WTC11 (cell line): ENCODE measurements around the gene RCAN2. TPM values are rescaled to one million over a fixed set of nuclear protein-coding genes. Genes with fewer than 3 reads are reported as not detected.

Source experiments
- ATAC-seq: fragments of 200-7000 bp; cut with Tn5 transposase; 2 replicates; pipeline ENCODE4 v1.10.0; 2021; ENCODE audit warnings: mild to moderate bottlenecking, moderate library complexity
- CTCF ChIA-PET: fragments of 300-600 bp; sonication (Branson Sonifier 250); formaldehyde crosslinking; loops from one replicate; lab custom pipeline; 2021; ENCODE audit warnings: antibody characterized with exemption; lab: Charles Lee
- POLR2A ChIA-PET: fragments of 350-600 bp; sonication (Branson Sonifier 250); formaldehyde crosslinking; loops from one replicate; lab custom pipeline; 2021; ENCODE audit warnings: antibody characterized with exemption; lab: Charles Lee
- DNase-seq: peaks from one replicate; pipeline ENCODE4 v3.0.0; 2021; ENCODE audit warnings: low spot score
- H3K27ac Mint-ChIP-seq: 2 replicates; pipeline ENCODE4 v1.8.0; 2021; ENCODE audit warnings: mixed read lengths
- H3K27me3 Mint-ChIP-seq: 2 replicates; pipeline ENCODE4 v1.8.0; 2021; ENCODE audit warnings: low read depth, mild to moderate bottlenecking, moderate library complexity, mixed read lengths
- H3K36me3 Mint-ChIP-seq: 2 replicates; pipeline ENCODE4 v1.8.0; 2021; ENCODE audit warnings: mixed read lengths
- H3K4me1 Mint-ChIP-seq: 2 replicates; pipeline ENCODE4 v1.8.0; 2022; ENCODE audit warnings: mixed read lengths
- H3K4me3 Mint-ChIP-seq: 2 replicates; pipeline ENCODE4 v1.8.0; 2021; ENCODE audit warnings: mild to moderate bottlenecking, moderate library complexity, mixed read lengths
- H3K9me3 Mint-ChIP-seq: 2 replicates; pipeline ENCODE4 v1.8.0; 2021; ENCODE audit warnings: mixed read lengths
- AR ChIP-seq: fragments of 250-450 bp; sonication (Bioruptor Pico); IDR thresholded peaks from 2 replicates; pipeline ENCODE4 v1.9.0; 2021; ENCODE audit warnings: mild to moderate bottlenecking
- ATF6 ChIP-seq: sonication (generic); formaldehyde crosslinking; IDR thresholded peaks from 2 replicates; pipeline ENCODE4 v1.8.1; 2023; ENCODE audit warnings: mild to moderate bottlenecking, missing genetic modification reagents
- CBFB ChIP-seq: sonication (generic); formaldehyde crosslinking; IDR thresholded peaks from 2 replicates; pipeline ENCODE4 v1.8.1; 2022; ENCODE audit warnings: mild to moderate bottlenecking, low read depth, missing genetic modification reagents
- CREB1 ChIP-seq: sonication (generic); formaldehyde crosslinking; IDR thresholded peaks from 2 replicates; pipeline ENCODE4 v1.8.0; 2023; ENCODE audit warnings: mild to moderate bottlenecking, missing genetic modification reagents
- E2F1 ChIP-seq: sonication (generic); formaldehyde crosslinking; IDR thresholded peaks from 2 replicates; pipeline ENCODE4 v1.8.0; 2022; ENCODE audit warnings: mild to moderate bottlenecking, missing genetic modification reagents
- E2F4 ChIP-seq: sonication (generic); formaldehyde crosslinking; IDR thresholded peaks from 2 replicates; pipeline ENCODE4 v1.8.1; 2022; ENCODE audit warnings: low read depth, mild to moderate bottlenecking, moderate library complexity, missing genetic modification reagents, borderline replicate concordance
- FOXJ3 ChIP-seq: sonication (generic); formaldehyde crosslinking; IDR thresholded peaks from 2 replicates; pipeline ENCODE4 v1.9.0; 2021; ENCODE audit warnings: missing genetic modification reagents, mild to moderate bottlenecking, borderline replicate concordance
- FOXK1 ChIP-seq: sonication (generic); formaldehyde crosslinking; IDR thresholded peaks from 2 replicates; pipeline ENCODE4 v1.8.0; 2022; ENCODE audit warnings: mild to moderate bottlenecking, moderate library complexity, missing genetic modification reagents
- IRF2 ChIP-seq: sonication (generic); formaldehyde crosslinking; IDR thresholded peaks from 2 replicates; pipeline ENCODE4 v1.8.0; 2022; ENCODE audit warnings: low read depth, missing genetic modification reagents, borderline replicate concordance
- JAZF1 ChIP-seq: fragments of 250-450 bp; sonication (Bioruptor Pico); IDR thresholded peaks from 2 replicates; pipeline ENCODE4 v1.9.0; 2021; ENCODE audit warnings: moderate library complexity, mild to moderate bottlenecking, inconsistent platforms
- KAT7 ChIP-seq: sonication (generic); formaldehyde crosslinking; IDR thresholded peaks from 2 replicates; pipeline ENCODE4 v1.8.1; 2023; ENCODE audit warnings: missing genetic modification reagents, mild to moderate bottlenecking, borderline replicate concordance
- MXD4 ChIP-seq: fragments of 250-450 bp; sonication (Bioruptor Pico); IDR thresholded peaks from 2 replicates; pipeline ENCODE4 v1.8.0; 2021; ENCODE audit warnings: mild to moderate bottlenecking, moderate library complexity, borderline replicate concordance
- RORB ChIP-seq: fragments of 250-450 bp; sonication (Bioruptor Pico); IDR thresholded peaks from 2 replicates; pipeline ENCODE4 v1.9.0; 2021; ENCODE audit warnings: mild to moderate bottlenecking
- SMAD3 ChIP-seq: sonication (generic); formaldehyde crosslinking; IDR thresholded peaks from 2 replicates; pipeline ENCODE4 v1.8.0; 2022; ENCODE audit warnings: missing genetic modification reagents, mild to moderate bottlenecking, borderline replicate concordance
- SP1 ChIP-seq: sonication (generic); formaldehyde crosslinking; conservative IDR thresholded peaks from 2 replicates; pipeline ENCODE4 v1.8.1; 2022; ENCODE audit warnings: missing genetic modification reagents
- TCF7 ChIP-seq: sonication (generic); formaldehyde crosslinking; IDR thresholded peaks from 2 replicates; pipeline ENCODE4 v1.8.0; 2022; ENCODE audit warnings: mild to moderate bottlenecking, low read depth, missing genetic modification reagents, moderate library complexity
- TEAD4 ChIP-seq: sonication (generic); formaldehyde crosslinking; IDR thresholded peaks from 2 replicates; pipeline ENCODE4 v1.8.0; 2022; ENCODE audit warnings: mild to moderate bottlenecking, missing genetic modification reagents
- ZBTB21 ChIP-seq: sonication (generic); formaldehyde crosslinking; IDR thresholded peaks from 2 replicates; pipeline ENCODE4 v1.8.1; 2023; ENCODE audit warnings: mild to moderate bottlenecking, missing genetic modification reagents, borderline replicate concordance
- ZNF219 ChIP-seq: sonication (generic); formaldehyde crosslinking; IDR thresholded peaks from 2 replicates; pipeline ENCODE4 v1.8.0; 2023; ENCODE audit warnings: missing genetic modification reagents, mild to moderate bottlenecking, borderline replicate concordance
- ZNF416 ChIP-seq: fragments of 250-450 bp; sonication (Bioruptor Pico); IDR thresholded peaks from 2 replicates; pipeline ENCODE4 v1.9.0; 2021; ENCODE audit warnings: mild to moderate bottlenecking, inconsistent platforms
- total RNA-seq: library from RNA; stranded (reverse); gene quantifications from 3 replicates; pipeline ENCODE4 v1.2.3, GENCODE V29; 2021
- TF ChIP-seq, protein P1 (sequence below): sonication (generic); formaldehyde crosslinking; IDR thresholded peaks from 2 replicates; pipeline ENCODE4 v1.8.1; 2022; ENCODE audit warnings: missing genetic modification reagents, borderline replicate concordance
- TF ChIP-seq, protein P2 (sequence below): sonication (generic); formaldehyde crosslinking; IDR thresholded peaks from 2 replicates; pipeline ENCODE4 v1.8.1; 2022; ENCODE audit warnings: mild to moderate bottlenecking, missing genetic modification reagents, moderate library complexity, borderline replicate concordance

The RCAN2 gene
- total RNA-seq, 1 experiment from 2014 or later, result 3.9 TPM

- no peaks in the 10 kb centered on the region for H3K36me3 Mint-ChIP-seq
- DNase-seq, result no peak
- ChIA-PET POLR2A (interaction anchor here (1.4 kb wide), 1 partner anchor 192 kb away, joined by 4 read pairs; no protein-coding TSS in a partner anchor), CTCF (interaction anchor here (0.6 to 4.2 kb wide), 6 partner anchors 79 to 482 kb away, joined by 3 to 37 read pairs (median 4); partner anchors contain the start of gene RCAN2)
- peak; percentile 63 for ATAC-seq
- no peaks in the 10 kb centered on the region for H3K9me3 Mint-ChIP-seq
- H3K27ac Mint-ChIP-seq, result no peak overlapping the region
- TF ChIP-seq KAT7, result no peak
- no peak for TF ChIP-seq SMAD3 (CRISPR knock-in tag)
- TF ChIP-seq SP1, result no peak
- no peak for TF ChIP-seq ATF6
- no peak for TF ChIP-seq TEAD4
- no peak for TF ChIP-seq CBFB (CRISPR knock-in tag)
- no peak for TF ChIP-seq MXD4 (CRISPR knock-in tag)
- no peak for TF ChIP-seq RORB (CRISPR knock-in tag)
- TF ChIP-seq ZBTB21 (CRISPR knock-in tag), result no peak
- TF ChIP-seq JAZF1 (CRISPR knock-in tag), result no peak
- no peak for TF ChIP-seq ZNF219
- TF ChIP-seq FOXJ3 (CRISPR knock-in tag), result no peak
- no peak for TF ChIP-seq IRF2 (CRISPR knock-in tag)
- no peak for TF ChIP-seq AR (CRISPR knock-in tag)
- TF ChIP-seq, protein P1, sequence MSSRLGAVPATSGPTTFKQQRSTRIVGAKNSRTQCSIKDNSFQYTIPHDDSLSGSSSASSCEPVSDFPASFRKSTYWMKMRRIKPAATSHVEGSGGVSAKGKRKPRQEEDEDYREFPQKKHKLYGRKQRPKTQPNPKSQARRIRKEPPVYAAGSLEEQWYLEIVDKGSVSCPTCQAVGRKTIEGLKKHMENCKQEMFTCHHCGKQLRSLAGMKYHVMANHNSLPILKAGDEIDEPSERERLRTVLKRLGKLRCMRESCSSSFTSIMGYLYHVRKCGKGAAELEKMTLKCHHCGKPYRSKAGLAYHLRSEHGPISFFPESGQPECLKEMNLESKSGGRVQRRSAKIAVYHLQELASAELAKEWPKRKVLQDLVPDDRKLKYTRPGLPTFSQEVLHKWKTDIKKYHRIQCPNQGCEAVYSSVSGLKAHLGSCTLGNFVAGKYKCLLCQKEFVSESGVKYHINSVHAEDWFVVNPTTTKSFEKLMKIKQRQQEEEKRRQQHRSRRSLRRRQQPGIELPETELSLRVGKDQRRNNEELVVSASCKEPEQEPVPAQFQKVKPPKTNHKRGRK (CRISPR knock-in tag), result no peak
- no peak for TF ChIP-seq CREB1 (CRISPR knock-in tag)
- no peak overlapping the region for H3K4me3 Mint-ChIP-seq
- no peaks in the 10 kb centered on the region for H3K27me3 Mint-ChIP-seq
- H3K4me1 Mint-ChIP-seq, result peaks cover 5% of the 10 kb centered on the region
These were observed 78.6 kb downstream of the RCAN2 start for GRCh38 chr6:46412662-46413061.

- ATAC-seq (no peak), DNase-seq (no peak)
- peaks cover 5% of the 10 kb centered on the region for H3K4me1 Mint-ChIP-seq
- H3K4me3 Mint-ChIP-seq, result no peak overlapping the region
- ChIA-PET POLR2A (interaction anchor here (1.4 kb wide), 1 partner anchor 191 kb away, joined by 4 read pairs; no protein-coding TSS in a partner anchor), CTCF (interaction anchor here (1.0 to 4.2 kb wide), 3 partner anchors 177 to 244 kb away, joined by 3 to 37 read pairs (median 8); no protein-coding TSS in a partner anchor)
- no peaks in the 10 kb centered on the region for H3K27me3 Mint-ChIP-seq
- H3K27ac Mint-ChIP-seq, result no peak overlapping the region
- no peaks in the 10 kb centered on the region for H3K9me3 Mint-ChIP-seq
- H3K36me3 Mint-ChIP-seq, result no peaks in the 10 kb centered on the region
- TF ChIP-seq FOXK1, result no peak
- TF ChIP-seq E2F4 (CRISPR knock-in tag), result no peak
- TF ChIP-seq AR (CRISPR knock-in tag), result no peak
- TF ChIP-seq TCF7 (CRISPR knock-in tag), result no peak
- no peak for TF ChIP-seq ZNF416 (CRISPR knock-in tag)
- no peak for TF ChIP-seq E2F1
- TF ChIP-seq, protein P2, sequence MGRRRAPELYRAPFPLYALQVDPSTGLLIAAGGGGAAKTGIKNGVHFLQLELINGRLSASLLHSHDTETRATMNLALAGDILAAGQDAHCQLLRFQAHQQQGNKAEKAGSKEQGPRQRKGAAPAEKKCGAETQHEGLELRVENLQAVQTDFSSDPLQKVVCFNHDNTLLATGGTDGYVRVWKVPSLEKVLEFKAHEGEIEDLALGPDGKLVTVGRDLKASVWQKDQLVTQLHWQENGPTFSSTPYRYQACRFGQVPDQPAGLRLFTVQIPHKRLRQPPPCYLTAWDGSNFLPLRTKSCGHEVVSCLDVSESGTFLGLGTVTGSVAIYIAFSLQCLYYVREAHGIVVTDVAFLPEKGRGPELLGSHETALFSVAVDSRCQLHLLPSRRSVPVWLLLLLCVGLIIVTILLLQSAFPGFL (CRISPR knock-in tag), result no peak
These were observed 79.6 kb downstream of the RCAN2 start for GRCh38 chr6:46411456-46412197.
